IMR-90 (cell line): ENCODE measurements around the gene CDK7. TPM values are rescaled to one million over a fixed set of nuclear protein-coding genes. Genes with fewer than 3 reads are reported as not detected.

Experiments used
- ATAC-seq: fragments of 200-7000 bp; cut with Tn5 transposase; 2 replicates; pipeline ENCODE4 v1.9.1; 2020; ENCODE audit warnings: low read depth, mild to moderate bottlenecking, moderate library complexity
- BruUV-seq: library from RNA; stranded (reverse); fragments of 400-500 nt; replicated peaks from 2 replicates; lab custom pipeline; 2021; lab: Mats Ljungman, UMichigan
- CTCF ChIA-PET: fragments of 300-600 bp; formaldehyde crosslinking; extraction: SDS; loops from one replicate; lab custom pipeline; 2021; ENCODE audit warnings: antibody characterized with exemption; lab: Yijun Ruan, JAX
- POLR2A ChIA-PET: fragments of 300-600 bp; sonication (Branson Sonifier 250); formaldehyde crosslinking; loops from one replicate; lab custom pipeline; 2022; ENCODE audit warnings: antibody characterized with exemption; ENCODE audit not compliant: unreplicated experiment; lab: Charles Lee
- DNase-seq: peaks from one replicate; pipeline ENCODE4 v3.0.0; 2013
- H2AFZ ChIP-seq: replicated peaks from 2 replicates; pipeline ENCODE3; 2013; ENCODE audit warnings: low read length, mild to moderate bottlenecking; ENCODE audit not compliant: poor library complexity
- H2AK5ac ChIP-seq: 2 replicates; pipeline ENCODE4 v1.6.1; 2013; ENCODE audit warnings: low read depth, low read length, inconsistent platforms
- H2AK9ac ChIP-seq: replicated peaks from 2 replicates; pipeline ENCODE3; 2013; ENCODE audit warnings: mild to moderate bottlenecking, low read depth, low read length, moderate library complexity; ENCODE audit not compliant: poor library complexity
- H2BK120ac ChIP-seq: 2 replicates; pipeline ENCODE4 v1.6.1; 2013; ENCODE audit warnings: low read depth, low read length, inconsistent platforms
- H2BK15ac ChIP-seq: 3 replicates; pipeline ENCODE4 v1.6.1; 2013; ENCODE audit warnings: low read depth, low read length, inconsistent platforms
- H2BK20ac ChIP-seq: 2 replicates; pipeline ENCODE4 v1.6.1; 2013; ENCODE audit warnings: low read depth, mild to moderate bottlenecking, inconsistent platforms, low read length, moderate library complexity
- H2BK5ac ChIP-seq: 2 replicates; pipeline ENCODE4 v1.6.1; 2013; ENCODE audit warnings: mild to moderate bottlenecking, low read depth, low read length, inconsistent platforms; ENCODE audit not compliant: poor library complexity, severe bottlenecking
- H3K14ac ChIP-seq: replicated peaks from 2 replicates; pipeline ENCODE4 v1.6.1; 2013; ENCODE audit warnings: low read depth, low read length, inconsistent platforms
- H3K18ac ChIP-seq: 2 replicates; pipeline ENCODE4 v1.6.1; 2013; ENCODE audit warnings: low read depth, low read length, control low read depth
- H3K23ac ChIP-seq: 2 replicates; pipeline ENCODE4 v1.6.1; 2013; ENCODE audit warnings: low read depth, low read length, inconsistent platforms
- H3K27ac ChIP-seq: 2 replicates; pipeline ENCODE4 v1.5.1; 2013; ENCODE audit warnings: mild to moderate bottlenecking, control low read depth, low read length; ENCODE audit not compliant: insufficient read depth
- H3K27me3 ChIP-seq: 2 replicates; pipeline ENCODE4 v1.6.1; 2013; ENCODE audit warnings: low read length; ENCODE audit not compliant: control insufficient read depth, insufficient read depth
- H3K36me3 ChIP-seq: 2 replicates; pipeline ENCODE4 v1.6.1; 2013; ENCODE audit warnings: low read length, mixed read lengths; ENCODE audit not compliant: control insufficient read depth, insufficient read depth
- H3K4ac ChIP-seq: 2 replicates; pipeline ENCODE4 v1.6.1; 2013; ENCODE audit warnings: low read depth, low read length, inconsistent platforms
- H3K4me1 ChIP-seq: 2 replicates; pipeline ENCODE4 v1.6.1; 2013; ENCODE audit warnings: low read length, mixed read lengths; ENCODE audit not compliant: control insufficient read depth, insufficient read depth
- H3K4me2 ChIP-seq: 2 replicates; pipeline ENCODE4 v1.6.1; 2013; ENCODE audit warnings: low read depth, mild to moderate bottlenecking, control low read depth, low read length, moderate library complexity
- H3K4me3 ChIP-seq: 2 replicates; pipeline ENCODE4 v1.5.1; 2013; ENCODE audit warnings: low read depth, mild to moderate bottlenecking, control low read depth, low read length, moderate library complexity; ENCODE audit not compliant: insufficient read depth
- H3K56ac ChIP-seq: 2 replicates; pipeline ENCODE4 v1.6.1; 2013; ENCODE audit warnings: low read length, inconsistent platforms; ENCODE audit not compliant: insufficient read depth; ENCODE audit errors: extremely low read depth
- H3K79me1 ChIP-seq, 2 experiments: 2 replicates each; pipeline ENCODE4 v1.6.1; 2013; ENCODE audit warnings: low read length in 2 of 2, inconsistent platforms in 1 of 2, low read depth in 1 of 2
- H3K9ac ChIP-seq: 2 replicates; pipeline ENCODE4 v1.6.1; 2013; ENCODE audit warnings: low read depth, low read length, control low read depth
- H3K9me1 ChIP-seq: 2 replicates; pipeline ENCODE4 v1.6.1; 2013; ENCODE audit warnings: low read length, inconsistent platforms; ENCODE audit not compliant: insufficient read depth
- H3K9me3 ChIP-seq: 2 replicates; pipeline ENCODE4 v1.6.1; 2013; ENCODE audit warnings: low read length; ENCODE audit not compliant: control insufficient read depth, insufficient read depth
- H4K20me1 ChIP-seq: 2 replicates; pipeline ENCODE4 v1.6.1; 2013; ENCODE audit warnings: low read length, inconsistent platforms; ENCODE audit not compliant: insufficient read depth
- H4K5ac ChIP-seq: 2 replicates; pipeline ENCODE4 v1.6.1; 2013; ENCODE audit warnings: mild to moderate bottlenecking, low read depth, low read length, control low read depth
- H4K8ac ChIP-seq, 2 experiments: 2 replicates each; pipeline ENCODE4 v1.6.1; 2013; ENCODE audit warnings: low read depth in 2 of 2, low read length in 2 of 2, control low read depth in 1 of 2, inconsistent platforms in 1 of 2
- H4K91ac ChIP-seq: 2 replicates; pipeline ENCODE4 v1.6.1; 2013; ENCODE audit warnings: low read depth, low read length, inconsistent platforms; ENCODE audit not compliant: insufficient read depth
- BHLHE40 ChIP-seq: fragments of 150-350 bp; IDR thresholded peaks from 2 replicates; pipeline ENCODE4 v1.6.1; 2016; ENCODE audit warnings: mild to moderate bottlenecking, low read depth, low read length
- CHD1 ChIP-seq: IDR thresholded peaks from 2 replicates; pipeline ENCODE4 v1.6.1; 2012; ENCODE audit warnings: low read depth, low read length, improper control_type of control experiment
- CTCF ChIP-seq: conservative IDR thresholded peaks from 2 replicates; pipeline ENCODE4 v1.5.1; 2012; ENCODE audit warnings: mild to moderate bottlenecking, low read depth, low read length, improper control_type of control experiment
- ELK1 ChIP-seq: fragments of 150-350 bp; IDR thresholded peaks from 2 replicates; pipeline ENCODE4 v1.6.1; 2016; ENCODE audit warnings: low read depth, mild to moderate bottlenecking, low read length, moderate library complexity, borderline replicate concordance
- FOS ChIP-seq: fragments of 150-350 bp; IDR thresholded peaks from 2 replicates; pipeline ENCODE4 v1.6.1; 2016; ENCODE audit warnings: low read depth, low read length
- MXI1 ChIP-seq: IDR thresholded peaks from 2 replicates; pipeline ENCODE4 v1.6.1; 2012; ENCODE audit warnings: low read depth, mild to moderate bottlenecking, low read length, moderate library complexity, borderline replicate concordance
- NFE2L2 ChIP-seq: fragments of 150-350 bp; IDR thresholded peaks from 2 replicates; pipeline ENCODE4 v1.6.1; 2016; ENCODE audit warnings: low read depth, mild to moderate bottlenecking, low read length
- POLR2A ChIP-seq: IDR thresholded peaks from 2 replicates; pipeline ENCODE4 v1.6.1; 2012; ENCODE audit warnings: mild to moderate bottlenecking, low read depth, low read length
- RAD21 ChIP-seq: IDR thresholded peaks from 2 replicates; pipeline ENCODE4 v1.6.1; 2012; ENCODE audit warnings: low read length, improper control_type of control experiment
- RCOR1 ChIP-seq: IDR thresholded peaks from 2 replicates; pipeline ENCODE4 v1.6.1; 2012; ENCODE audit warnings: mild to moderate bottlenecking, low read length, improper control_type of control experiment; ENCODE audit not compliant: insufficient replicate concordance
- RFX5 ChIP-seq: IDR thresholded peaks from 2 replicates; pipeline ENCODE4 v1.8.0; 2012; ENCODE audit warnings: low read depth, mild to moderate bottlenecking, low read length, moderate library complexity
- SMC3 ChIP-seq: fragments of 150-350 bp; IDR thresholded peaks from 2 replicates; pipeline ENCODE4 v1.6.1; 2016; ENCODE audit warnings: low read depth, mild to moderate bottlenecking, antibody characterized with exemption, low read length, moderate library complexity
- USF2 ChIP-seq: fragments of 150-350 bp; IDR thresholded peaks from 2 replicates; pipeline ENCODE4 v1.6.1; 2017; ENCODE audit warnings: mild to moderate bottlenecking, antibody characterized with exemption, low read length, low read depth
- WGBS, 2 experiments: methylation state at CpG; one replicate each; pipeline versions ENCODE4 v1.1.5 to v1.1.7; 2013; ENCODE audit warnings: missing lambda C conversion rate in 2 of 2; ENCODE audit not compliant: insufficient read length in 1 of 2; ENCODE audit errors: extremely low coverage in 2 of 2; 5-methylcytosine and 5-hydroxymethylcytosine counted together
- dilution Hi-C: fragments of 300-500 bp; cut with HindIII; formaldehyde crosslinking; loops from one replicate; pipeline ENCODE4 v1.14.3; 2018; ENCODE audit warnings: low sequenced_read_pairs; ENCODE audit not compliant: unreplicated experiment
- in situ Hi-C: fragments of 300-500 bp; cut with MboI; formaldehyde crosslinking; loops from 3 replicates; pipeline ENCODE4 v1.14.3; 2019; ENCODE audit warnings: low sequenced_read_pairs, inconsistent platforms, mixed read lengths
- intact Hi-C: fragments of 100-400 bp; cut with micrococcal nuclease; formaldehyde crosslinking; loops from 2 replicates; pipeline ENCODE4 v1.10.0; 2022
- polyA plus RNA-seq, 3 experiments: library from polyadenylated mRNA; depleted of rRNA; stranded (reverse); fragments of >200 nt; gene quantifications; 2 replicates each; pipeline ENCODE4 v1.2.3, GENCODE V29; 2012; ENCODE audit warnings: low replicate concordance in 1 of 3
- total RNA-seq: library from RNA; depleted of rRNA; stranded (reverse); fragments of >200 nt; gene quantifications from 2 replicates; pipeline ENCODE4 v1.2.3, GENCODE V29; 2012

Gene CDK7
- total and polyA plus RNA-seq, 2 of the 4 experiments (the other 2 are of a cell fraction) = 59.8 to 65.6 TPM

DNA sequence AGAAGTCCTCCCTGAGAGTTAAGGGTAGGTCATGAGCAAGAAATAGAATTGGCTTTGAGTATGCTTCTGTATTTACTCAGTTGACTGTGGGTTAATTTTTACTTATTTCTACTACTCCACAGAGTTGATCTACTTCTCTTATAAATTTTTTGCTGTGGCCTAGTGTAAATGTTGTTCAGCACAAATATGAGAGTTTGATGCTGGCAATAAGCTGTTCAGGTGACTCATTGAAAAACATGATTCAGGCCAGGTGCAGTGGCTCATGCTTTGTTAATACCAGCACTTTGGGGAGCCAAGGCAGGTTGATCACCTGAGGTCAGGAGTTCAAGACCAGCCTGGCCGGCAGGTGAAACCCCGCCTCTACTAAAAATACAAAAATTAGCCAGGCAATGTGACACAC, 4.5 kb upstream of the CDK7 start:
- Histone ChIP-seq H3K9ac (no peak overlapping the region), H3K14ac (no peak overlapping the region), H3K9me1 (no peaks in the 10 kb centered on the region), H3K23ac (no peak overlapping the region), H3K9me3 (no peaks in the 10 kb centered on the region), H4K20me1 (no peaks in the 10 kb centered on the region), H2BK120ac (no peak overlapping the region), H3K56ac (no peak overlapping the region), H3K4me3 (no peak overlapping the region), H3K4me1 (no peaks in the 10 kb centered on the region), H3K4ac (no peak overlapping the region), H3K18ac (no peak overlapping the region), H2AK9ac (no peak overlapping the region), H3K4me2 (no peak overlapping the region), H2AK5ac (no peak overlapping the region), H2BK20ac (no peak overlapping the region), H2BK15ac (no peak overlapping the region), H4K8ac (no peak overlapping the region), H4K91ac (no peak overlapping the region), H3K79me1 (peaks cover 3 to 9% of the 10 kb centered on the region in 2 experiments; a peak in 2 of 4 replicates), H2BK5ac (no peak overlapping the region), H3K36me3 (peaks cover 5% of the 10 kb centered on the region; the same call in 1 of the 2 replicates), H2AFZ (no peak overlapping the region), H3K27ac (no peak overlapping the region), H4K5ac (no peak overlapping the region), H3K27me3 (no peaks in the 10 kb centered on the region)
- no peak for DNase-seq
- no peak for ATAC-seq
- dilution Hi-C loops (no loop called here), in situ Hi-C loops (no loop called here), intact Hi-C loops (no loop called here)
- TF ChIP-seq FOS = no peak
- TF ChIP-seq RFX5 = no peak
- no peak for TF ChIP-seq SMC3
- TF ChIP-seq BHLHE40 = no peak
- TF ChIP-seq CTCF = no peak
- no peak for TF ChIP-seq ELK1
- no peak for TF ChIP-seq MXI1
- no peak for TF ChIP-seq RAD21
- TF ChIP-seq NFE2L2 = no peak
- TF ChIP-seq CHD1 = no peak
- TF ChIP-seq RCOR1 = no peak
- TF ChIP-seq POLR2A = no peak
- no peak for TF ChIP-seq USF2
- CTCF ChIA-PET = no interaction called here
- POLR2A ChIA-PET = no interaction called here
- WGBS, 2 experiments = no CpG with 5 or more reads among the region's 2 CpGs
- no TSS peak for BruUV-seq
